WERI-Rb-1 (cell line): ENCODE measurements around the gene CLTC.
A peak's percentile ranks its signal among the peaks of the same experiment; 100 is the strongest.

Experiments
- DNase-seq: peaks from one replicate; pipeline ENCODE4 v3.0.0-alpha.2; 2020
- H3K27ac ChIP-seq: fragments of 250-450 bp; sonication (Bioruptor Pico); 2 replicates; pipeline ENCODE4 v1.5.1; 2020; ENCODE audit warnings: mild to moderate bottlenecking, moderate library complexity
- H3K27me3 ChIP-seq: fragments of 250-450 bp; sonication (Bioruptor Pico); 2 replicates; pipeline ENCODE4 v1.5.1; 2021; ENCODE audit warnings: mild to moderate bottlenecking, low read depth, moderate library complexity; ENCODE audit not compliant: insufficient read depth, severe bottlenecking
- H3K36me3 ChIP-seq: fragments of 250-450 bp; sonication (Bioruptor Pico); 2 replicates; pipeline ENCODE4 v1.5.1; 2020; ENCODE audit warnings: mild to moderate bottlenecking, moderate library complexity
- H3K4me3 ChIP-seq: 2 replicates; pipeline ENCODE4 v1.5.1; 2011; ENCODE audit warnings: low read depth, mild to moderate bottlenecking, control low read depth, low read length
- H3K9me3 ChIP-seq: fragments of 250-450 bp; sonication (Bioruptor Pico); 2 replicates; pipeline ENCODE4 v1.5.1; 2021; ENCODE audit warnings: mild to moderate bottlenecking, moderate library complexity; ENCODE audit not compliant: severe bottlenecking
- CTCF ChIP-seq: IDR thresholded peaks from 2 replicates; pipeline ENCODE4 v1.5.1; 2011; ENCODE audit warnings: low read depth, mild to moderate bottlenecking, control low read depth, inconsistent platforms, low read length

The CLTC gene

DNA sequence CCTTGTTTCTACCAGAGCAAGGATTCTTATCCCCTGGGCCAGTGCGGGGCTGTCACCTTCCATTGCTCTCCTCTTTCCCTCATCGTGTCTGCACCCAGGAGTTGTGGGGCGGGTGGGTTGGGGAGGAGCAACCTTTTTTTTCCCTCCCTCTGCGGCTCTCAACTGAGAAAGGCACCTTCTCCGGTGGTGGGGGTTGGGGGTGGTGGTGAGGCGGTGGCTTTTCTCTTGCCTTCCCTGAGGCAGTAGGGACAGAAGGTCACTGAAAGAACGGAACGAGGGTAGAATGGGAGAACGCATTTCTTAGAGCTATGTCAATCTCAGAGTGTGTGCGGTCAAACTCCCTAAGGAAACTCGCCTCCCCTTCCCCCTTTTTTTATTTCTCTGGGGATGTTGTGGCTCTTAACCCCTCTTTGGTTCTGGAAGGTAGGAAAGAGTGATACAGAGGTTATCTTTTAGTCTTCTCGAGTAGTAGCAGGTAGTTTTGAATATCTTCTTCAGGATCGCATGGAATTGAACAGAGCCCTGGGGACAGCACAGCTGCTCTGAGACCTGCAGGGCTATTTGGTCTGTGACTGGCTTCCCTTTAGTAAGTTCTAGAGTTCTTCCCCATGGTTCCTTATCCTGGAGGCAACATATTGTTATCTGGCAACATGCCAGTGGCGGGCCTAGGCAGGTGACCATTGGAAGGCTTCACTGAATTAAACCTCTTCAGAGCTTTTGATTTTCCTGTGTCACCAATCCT lies 994 bp downstream of the CLTC start:
- H3K9me3 ChIP-seq, result no peaks in the 10 kb centered on the region
- peak overlapping the region; percentile 99 for H3K27ac ChIP-seq
- TF ChIP-seq CTCF, result no peak
- peak overlapping the region; percentile 96 for H3K4me3 ChIP-seq
- H3K27me3 ChIP-seq, result no peaks in the 10 kb centered on the region
- peaks cover 11% of the 10 kb centered on the region for H3K36me3 ChIP-seq
- peak; percentile 73 for DNase-seq

DNA sequence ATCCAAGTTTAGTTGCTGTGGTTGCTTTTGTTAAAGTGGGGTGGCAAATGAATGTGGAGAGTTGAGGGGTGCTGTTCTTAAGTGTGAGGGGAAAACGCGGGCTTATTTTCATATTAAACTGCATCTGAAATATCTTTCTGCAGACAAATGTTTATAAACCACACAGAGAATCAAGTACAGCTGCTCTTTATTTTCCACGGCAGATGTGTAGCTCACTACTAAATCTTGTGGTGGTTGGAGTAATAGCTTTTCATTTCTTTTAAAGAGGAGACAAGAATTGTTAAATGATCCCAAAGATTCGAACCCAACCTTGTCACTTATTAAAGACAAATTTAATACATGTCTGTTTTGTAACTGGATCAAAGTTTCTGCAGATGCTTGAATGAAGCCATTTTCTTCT lies 2.1 kb downstream of the CLTC start:
- no peak for DNase-seq
- Histone ChIP-seq H3K36me3 (peaks cover 11% of the 10 kb centered on the region), H3K27me3 (no peaks in the 10 kb centered on the region), H3K4me3 (no peak overlapping the region; the same call in 1 of the 2 replicates), H3K9me3 (no peaks in the 10 kb centered on the region), H3K27ac (no peak overlapping the region)
- TF ChIP-seq CTCF, result no peak

DNA sequence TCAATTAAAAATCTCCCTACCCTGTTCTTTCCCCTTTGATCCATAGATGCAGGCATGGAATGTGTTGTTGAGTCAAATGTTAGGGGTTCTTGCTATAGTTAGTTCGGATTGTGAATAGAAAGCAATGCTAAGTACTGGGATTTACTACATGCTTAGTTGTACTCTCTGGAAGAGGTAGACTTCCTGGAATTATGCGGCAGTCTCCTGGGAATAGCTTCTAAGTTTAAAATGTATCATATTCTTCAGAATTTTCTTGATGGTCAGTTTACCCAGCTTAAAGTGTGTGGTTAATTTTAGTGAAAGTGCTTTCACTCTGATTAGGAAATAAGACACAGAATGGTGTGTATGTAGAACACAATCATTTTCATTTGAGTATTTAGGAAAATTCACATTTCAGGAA lies 3.5 kb downstream of the CLTC start:
- TF ChIP-seq CTCF, result no peak
- no peak for DNase-seq
- H3K9me3 ChIP-seq, result no peaks in the 10 kb centered on the region
- no peaks in the 10 kb centered on the region for H3K27me3 ChIP-seq
- H3K4me3 ChIP-seq, result no peak overlapping the region
- H3K27ac ChIP-seq, result no peak overlapping the region
- peaks cover 11% of the 10 kb centered on the region for H3K36me3 ChIP-seq

- H3K4me3 ChIP-seq, result no peak overlapping the region
- peak overlapping the region; percentile 42 for H3K27ac ChIP-seq
- no peaks in the 10 kb centered on the region for H3K27me3 ChIP-seq
- H3K9me3 ChIP-seq, result peaks cover 2% of the 10 kb centered on the region
- peaks cover 16% of the 10 kb centered on the region for H3K36me3 ChIP-seq
- DNase-seq, result no peak
- TF ChIP-seq CTCF, result no peak
Measured at GRCh38 chr17:59626756-59627155, 7.1 kb downstream of the CLTC start.

- Histone ChIP-seq H3K36me3 (peaks cover 16% of the 10 kb centered on the region), H3K27me3 (no peaks in the 10 kb centered on the region), H3K4me3 (no peak overlapping the region), H3K9me3 (peaks cover 2% of the 10 kb centered on the region), H3K27ac (peak overlapping the region; percentile 42)
- no peak for DNase-seq
- no peak for TF ChIP-seq CTCF
Measured at GRCh38 chr17:59627274-59627673, 7.6 kb downstream of the CLTC start.

DNA sequence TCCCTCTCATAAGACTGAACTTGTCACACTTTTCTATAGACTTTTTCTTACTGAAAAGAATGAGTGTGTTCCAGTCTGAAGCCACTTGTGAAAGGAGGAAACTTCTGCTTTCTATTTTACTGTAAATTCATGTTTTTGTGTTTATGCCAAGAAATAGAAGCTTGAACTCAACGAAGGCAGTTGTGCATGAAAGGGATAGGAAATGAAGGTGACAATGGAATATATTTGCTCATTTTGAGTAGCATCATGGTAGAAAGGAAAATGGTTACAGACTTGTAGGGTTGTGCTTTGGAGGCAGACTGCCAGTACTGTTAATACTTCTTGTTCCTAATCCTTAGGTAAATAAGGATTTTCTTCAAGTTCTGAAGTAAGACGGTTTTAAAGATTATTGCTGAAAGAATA lies 8.1 kb downstream of the CLTC start:
- H3K27me3 ChIP-seq, result no peaks in the 10 kb centered on the region
- TF ChIP-seq CTCF, result no peak
- peaks cover 2% of the 10 kb centered on the region for H3K9me3 ChIP-seq
- peak overlapping the region; percentile 42 for H3K27ac ChIP-seq
- peak overlapping the region; percentile 15 for H3K4me3 ChIP-seq
- no peak for DNase-seq
- H3K36me3 ChIP-seq, result peaks cover 16% of the 10 kb centered on the region
